ENCODE measurements around the gene RTN4IP1. TPM values are rescaled to one million over a fixed set of nuclear protein-coding genes. Genes with fewer than 3 reads are reported as not detected.

Gene RTN4IP1
- total and polyA plus RNA-seq, 2 of the 13 experiments (the other 11 are each of a cell fraction or from before 2014, with no cell fraction given), result 5.5 to 17.2 TPM

- TF ChIP-seq MTF1 (CRISPR knock-in tag; IDR thresholded peaks at IDR 0.05) (no peak), ZNF331 (CRISPR knock-in tag; IDR thresholded peaks at IDR 0.05) (0 out of 2 replicates have a peak, but pooled peaks have one; percentile 15), POLR2G (IDR thresholded peaks at IDR 0.05; ENCODE audit: low read depth, low read length) (peak; percentile 77; the same call in 1 of the 2 replicates), ARID4A (CRISPR knock-in tag; IDR thresholded peaks at IDR 0.05; ENCODE audit: borderline replicate concordance) (peak; percentile 90), ZFP36L2 (CRISPR knock-in tag; IDR thresholded peaks at IDR 0.05) (no peak), SALL1 (CRISPR knock-in tag; IDR thresholded peaks at IDR 0.05) (peak; percentile 67), ZNF567 (CRISPR knock-in tag; IDR thresholded peaks at IDR 0.05; ENCODE audit: borderline replicate concordance) (no peak), E2F5 (CRISPR knock-in tag; conservative IDR thresholded peaks at IDR 0.05) (no peak), NFYB (CRISPR knock-in tag; IDR thresholded peaks at IDR 0.05) (peak; percentile 98), ATM (IDR thresholded peaks at IDR 0.05; ENCODE audit: borderline replicate concordance) (no peak), NONO (IDR thresholded peaks at IDR 0.05) (no peak), NONO (CRISPR knock-in tag; conservative IDR thresholded peaks at IDR 0.05) (no peak; the same call in 1 of the 2 replicates), ELF3 (CRISPR knock-in tag; IDR thresholded peaks at IDR 0.05) (0 out of 2 replicates have a peak, but pooled peaks have one; percentile 15)
- TF ChIP-seq, protein P1, sequence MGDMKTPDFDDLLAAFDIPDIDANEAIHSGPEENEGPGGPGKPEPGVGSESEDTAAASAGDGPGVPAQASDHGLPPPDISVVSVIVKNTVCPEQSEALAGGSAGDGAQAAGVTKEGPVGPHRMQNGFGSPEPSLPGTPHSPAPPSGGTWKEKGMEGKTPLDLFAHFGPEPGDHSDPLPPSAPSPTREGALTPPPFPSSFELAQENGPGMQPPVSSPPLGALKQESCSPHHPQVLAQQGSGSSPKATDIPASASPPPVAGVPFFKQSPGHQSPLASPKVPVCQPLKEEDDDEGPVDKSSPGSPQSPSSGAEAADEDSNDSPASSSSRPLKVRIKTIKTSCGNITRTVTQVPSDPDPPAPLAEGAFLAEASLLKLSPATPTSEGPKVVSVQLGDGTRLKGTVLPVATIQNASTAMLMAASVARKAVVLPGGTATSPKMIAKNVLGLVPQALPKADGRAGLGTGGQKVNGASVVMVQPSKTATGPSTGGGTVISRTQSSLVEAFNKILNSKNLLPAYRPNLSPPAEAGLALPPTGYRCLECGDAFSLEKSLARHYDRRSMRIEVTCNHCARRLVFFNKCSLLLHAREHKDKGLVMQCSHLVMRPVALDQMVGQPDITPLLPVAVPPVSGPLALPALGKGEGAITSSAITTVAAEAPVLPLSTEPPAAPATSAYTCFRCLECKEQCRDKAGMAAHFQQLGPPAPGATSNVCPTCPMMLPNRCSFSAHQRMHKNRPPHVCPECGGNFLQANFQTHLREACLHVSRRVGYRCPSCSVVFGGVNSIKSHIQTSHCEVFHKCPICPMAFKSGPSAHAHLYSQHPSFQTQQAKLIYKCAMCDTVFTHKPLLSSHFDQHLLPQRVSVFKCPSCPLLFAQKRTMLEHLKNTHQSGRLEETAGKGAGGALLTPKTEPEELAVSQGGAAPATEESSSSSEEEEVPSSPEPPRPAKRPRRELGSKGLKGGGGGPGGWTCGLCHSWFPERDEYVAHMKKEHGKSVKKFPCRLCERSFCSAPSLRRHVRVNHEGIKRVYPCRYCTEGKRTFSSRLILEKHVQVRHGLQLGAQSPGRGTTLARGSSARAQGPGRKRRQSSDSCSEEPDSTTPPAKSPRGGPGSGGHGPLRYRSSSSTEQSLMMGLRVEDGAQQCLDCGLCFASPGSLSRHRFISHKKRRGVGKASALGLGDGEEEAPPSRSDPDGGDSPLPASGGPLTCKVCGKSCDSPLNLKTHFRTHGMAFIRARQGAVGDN (CRISPR knock-in tag; IDR thresholded peaks at IDR 0.05), result peak; percentile 79
Observed at GRCh38 chr6:106629103-106629858, at the start of gene RTN4IP1, which contains the start of gene QRSL1 (continued).

Data from HepG2 (cell line).